GM18505 (cell line): ENCODE measurements around the gene SYNGR4.
"Not testable (repeated sequence)": the region's sequence is repeated elsewhere in the genome, so short reads cannot be mapped to it uniquely, and the experiment has no call there.

Source experiments
- ATAC-seq: cut with Tn5 transposase; IDR thresholded peaks from one replicate; pipeline ENCODE4 v1.9.1; 2021; ENCODE audit not compliant: unreplicated experiment
- POLR2A ChIP-seq: IDR thresholded peaks from 4 replicates; pipeline ENCODE4 v1.6.1; 2011; ENCODE audit warnings: borderline replicate concordance; ENCODE audit not compliant: insufficient read depth, insufficient read length; ENCODE audit errors: extremely low read depth

SYNGR4 gene

GRCh38 chr19:48370955-48371354 is 6.8 kb downstream of the SYNGR4 start:
- no peak for ATAC-seq
- TF ChIP-seq POLR2A, result no peak

- no peak for ATAC-seq
- TF ChIP-seq POLR2A, result no peak
Measured at GRCh38 chr19:48371367-48371766, 7.2 kb downstream of the SYNGR4 start.

- not testable (repeated sequence) for ATAC-seq
Measured at GRCh38 chr19:48371771-48372170, 7.6 kb downstream of the SYNGR4 start.

GRCh38 chr19:48372904-48373303 is 8.7 kb downstream of the SYNGR4 start:
- no peak for ATAC-seq
- no peak for TF ChIP-seq POLR2A

DNA sequence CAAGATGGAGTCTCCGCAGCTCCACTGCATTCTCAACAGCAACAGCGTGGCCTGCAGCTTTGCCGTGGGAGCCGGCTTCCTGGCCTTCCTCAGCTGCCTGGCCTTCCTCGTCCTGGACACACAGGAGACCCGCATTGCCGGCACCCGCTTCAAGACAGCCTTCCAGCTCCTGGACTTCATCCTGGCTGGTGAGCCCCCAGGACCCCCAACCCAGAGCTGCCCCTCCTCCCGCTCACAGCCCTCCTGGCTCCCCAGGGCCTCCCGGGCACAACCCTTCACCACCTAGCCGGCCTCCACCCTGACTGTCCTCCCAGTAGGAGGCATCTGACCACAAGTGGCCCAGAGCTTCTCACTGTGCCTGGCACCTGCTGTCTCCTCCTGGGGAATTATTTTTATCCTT is 9.4 kb downstream of the SYNGR4 start:
- ATAC-seq, result no peak
- TF ChIP-seq POLR2A, result no peak

- ATAC-seq, result no peak
- no peak for TF ChIP-seq POLR2A
Measured at GRCh38 chr19:48378194-48378570, 14.0 kb downstream of the SYNGR4 start.

DNA sequence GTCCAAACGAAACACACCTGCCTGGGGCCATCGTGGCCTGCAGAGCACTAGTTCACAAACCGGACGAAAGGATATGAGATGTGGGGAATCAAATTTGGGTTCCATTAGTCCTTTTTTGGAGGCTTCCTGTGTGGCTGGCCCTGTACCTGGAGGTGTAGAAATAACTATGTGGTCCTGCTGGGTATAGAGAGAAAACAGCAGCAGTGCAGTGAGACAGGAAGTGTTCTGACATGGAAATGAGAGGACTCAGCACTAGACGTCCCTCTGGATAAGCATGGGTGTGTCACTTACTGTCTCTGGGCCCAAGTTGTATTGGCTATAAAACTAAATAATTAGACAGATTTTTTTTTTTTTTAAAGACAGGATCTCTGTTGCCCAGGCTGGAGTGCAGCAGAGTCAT is 14.9 kb downstream of the SYNGR4 start:
- no peak for TF ChIP-seq POLR2A
- ATAC-seq, result no peak

GRCh38 chr19:48381178-48381950 is 17.2 kb downstream of the SYNGR4 start:
- TF ChIP-seq POLR2A, result no peak
- no peak for ATAC-seq

DNA sequence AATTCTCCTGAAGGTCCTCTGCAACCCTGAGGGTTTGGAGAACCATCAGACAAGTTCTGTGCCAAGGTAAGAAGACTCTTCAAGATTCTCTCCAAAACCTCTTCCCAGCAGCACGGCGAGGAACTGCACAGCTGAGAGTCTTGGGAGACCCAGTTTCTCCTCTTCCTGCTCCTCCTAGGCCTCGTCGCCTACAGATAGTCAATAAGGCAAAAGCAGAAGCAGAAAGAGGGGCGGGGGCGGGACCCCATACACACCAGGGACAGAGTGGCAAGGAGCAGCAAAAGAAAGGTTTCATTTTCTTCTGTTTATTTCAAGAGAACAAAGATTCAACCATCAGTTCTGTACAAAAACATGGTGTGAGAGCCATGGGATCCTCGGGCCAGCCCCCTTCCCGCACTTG is 18.1 kb downstream of the SYNGR4 start:
- no peak for TF ChIP-seq POLR2A
- ATAC-seq, result no peak

GRCh38 chr19:48385461-48386087 is 21.4 kb downstream of the SYNGR4 start:
- no peak for TF ChIP-seq POLR2A
- ATAC-seq, result no peak

GRCh38 chr19:48386981-48387380 is 22.8 kb downstream of the SYNGR4 start:
- TF ChIP-seq POLR2A, result no peak
- no peak for ATAC-seq

DNA sequence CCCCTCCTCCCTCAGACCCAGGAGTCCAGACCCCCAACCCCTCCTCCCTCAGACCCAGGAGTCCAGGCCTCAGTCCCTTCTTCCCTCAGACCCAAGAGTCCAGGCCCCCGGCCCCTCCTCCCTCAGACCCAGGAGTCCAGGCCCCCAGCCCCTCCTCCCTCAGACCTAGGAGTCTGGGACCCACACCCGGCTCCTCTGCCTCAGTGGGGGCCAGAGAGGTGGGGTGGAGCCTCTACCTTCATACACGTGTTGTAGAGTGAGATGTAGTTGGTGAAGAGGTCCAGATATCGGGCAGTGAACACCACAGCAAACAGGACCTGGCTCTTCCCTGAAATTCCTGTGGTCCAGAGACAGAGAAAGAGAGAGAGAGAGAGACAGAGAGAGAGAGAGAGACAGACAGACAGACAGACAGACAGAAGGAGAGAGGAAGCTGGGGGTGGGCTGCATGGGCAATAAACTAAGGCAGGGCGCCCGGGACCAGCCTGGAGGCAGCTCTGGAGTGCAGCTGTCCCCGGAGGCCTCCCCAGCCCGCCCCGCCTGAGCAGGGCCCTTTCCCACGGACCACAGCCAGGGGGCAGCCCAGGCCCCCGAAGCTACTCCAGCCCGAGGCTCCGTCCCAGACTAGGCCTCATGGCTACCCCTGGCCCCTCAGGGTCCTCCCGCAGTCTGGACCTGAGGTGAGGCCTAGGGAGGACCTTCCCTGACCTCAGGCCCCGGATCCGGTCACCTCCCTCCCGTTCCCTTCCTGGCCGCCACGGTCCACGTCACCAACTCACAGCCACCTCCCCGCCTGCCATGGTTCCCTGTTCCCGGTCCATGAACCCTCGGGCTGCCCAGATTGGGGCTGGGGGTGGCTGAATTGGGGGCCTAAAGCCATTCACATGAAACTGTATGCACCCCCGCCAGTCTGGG is 26.3 kb downstream of the SYNGR4 start:
- peak; percentile 58 for ATAC-seq
- peak; percentile 52 for TF ChIP-seq POLR2A

GRCh38 chr19:48391100-48392005 is 27.2 kb downstream of the SYNGR4 start, which contains the start of gene KDELR1:
KDELR1 (minus strand) TSS chr19:48391551; CDS start chr19:48391358, 193 bp downstream.
- ATAC-seq, result peak; percentile 61
- no peak for TF ChIP-seq POLR2A

DNA sequence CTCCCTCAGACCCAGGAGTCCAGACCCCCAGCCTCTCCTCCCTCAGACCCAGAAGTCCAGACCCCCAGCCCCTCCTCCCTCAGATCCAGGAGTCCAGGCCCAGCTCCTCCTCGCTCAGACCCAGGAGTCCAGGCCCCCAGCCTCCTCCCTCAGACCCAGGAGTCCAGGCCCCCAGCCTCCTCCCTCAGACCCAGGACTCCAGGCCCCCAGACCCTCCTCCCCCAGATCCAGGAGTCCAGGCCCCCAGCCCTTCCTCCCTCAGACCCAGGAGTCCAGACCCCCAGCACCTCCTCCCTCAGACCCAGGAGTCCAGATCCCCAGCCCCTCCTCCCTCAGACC is 27.8 kb downstream of the SYNGR4 start:
- ATAC-seq, result not testable (repeated sequence)
